ENCODE data around the gene FHOD3.

FHOD3 gene

DNA sequence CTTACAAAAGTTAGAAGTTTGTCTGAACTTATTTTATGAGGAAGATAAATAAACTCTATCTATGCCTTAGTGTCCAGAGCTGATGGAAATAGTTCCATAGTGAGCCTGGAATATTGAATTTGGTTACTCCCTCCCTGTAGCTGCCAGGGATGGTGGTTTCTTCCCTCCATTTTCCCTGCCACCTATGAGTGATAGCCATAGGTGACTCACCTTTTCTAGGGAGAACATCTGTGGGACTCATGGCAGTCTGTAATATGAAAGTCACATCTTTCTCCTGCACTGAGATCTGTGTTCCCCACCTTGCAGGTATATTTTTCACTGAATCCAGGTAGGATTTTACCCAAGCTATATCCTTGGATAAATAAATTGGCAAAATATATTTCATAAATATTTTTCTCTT is 382.5 kb downstream of the FHOD3 start:
- no peak for DNase-seq
- TF ChIP-seq POLR2A (IDR thresholded peaks at IDR 0.05; ENCODE audit: low read length) = no peak
- no peak for TF ChIP-seq GATA1 (IDR thresholded peaks at IDR 0.05; ENCODE audit: low read depth, low read length)

DNA sequence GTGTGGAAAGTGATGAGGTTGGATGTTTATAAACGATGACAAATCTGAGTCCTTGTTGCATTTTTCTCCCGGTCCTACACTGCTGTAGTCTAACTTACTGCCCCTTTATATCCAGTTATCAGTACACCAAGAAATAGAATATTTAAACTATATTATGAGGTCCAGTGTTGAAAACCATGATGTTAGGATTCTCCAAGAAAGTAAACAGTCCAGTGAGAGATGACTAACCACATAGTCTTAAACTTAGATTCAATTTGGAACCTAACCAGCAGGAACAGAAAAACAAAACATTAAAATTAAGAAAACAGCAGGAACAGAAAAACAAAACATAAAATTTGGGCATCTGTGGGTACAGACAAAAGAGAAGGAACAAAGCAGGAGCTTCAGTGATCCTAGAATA is 388.1 kb downstream of the FHOD3 start:
- DNase-seq = no peak

DNA sequence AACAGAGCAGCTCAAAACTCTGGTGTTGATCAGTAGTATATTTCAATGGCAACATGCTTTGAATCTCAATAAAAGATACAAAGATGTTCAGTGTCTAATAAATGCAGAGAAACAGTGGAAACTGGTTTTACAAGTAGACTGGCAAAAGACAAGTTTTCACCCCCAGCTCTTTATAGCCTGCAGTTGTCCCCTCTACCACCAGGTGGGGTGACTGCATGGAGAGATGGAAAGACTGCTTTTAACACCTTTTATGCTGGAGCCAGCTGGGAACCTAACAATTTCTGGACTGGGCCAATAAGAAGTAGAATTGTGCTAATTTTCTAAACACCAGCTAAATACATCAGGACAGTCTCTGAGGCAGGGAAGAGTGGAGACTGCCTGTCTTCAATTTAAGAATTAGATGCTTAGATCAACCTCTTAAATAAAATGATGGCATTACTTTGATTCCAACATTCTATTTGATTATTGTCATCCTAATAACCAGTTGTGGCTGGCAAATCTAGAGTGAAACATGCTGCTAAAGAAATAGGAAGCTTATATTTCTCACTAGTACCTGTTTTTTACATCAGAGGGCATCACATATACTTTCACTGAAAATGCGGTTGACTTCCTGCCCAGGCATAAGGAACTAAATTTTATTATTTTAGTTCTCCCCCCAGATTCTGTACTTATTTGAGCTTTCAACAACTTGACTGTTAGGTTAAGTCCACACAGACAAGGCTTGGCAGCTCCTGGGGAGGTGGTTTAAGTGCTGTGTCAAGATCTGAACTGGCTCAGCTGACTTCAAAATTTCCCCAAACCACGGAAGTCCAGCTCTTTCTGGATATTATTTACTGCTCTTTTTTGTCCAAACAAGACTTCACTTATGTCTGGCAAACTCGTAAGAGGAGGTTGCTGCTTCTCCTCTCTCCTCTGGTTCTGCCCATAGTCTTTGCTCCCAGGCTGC is 390.8 kb downstream of the FHOD3 start:
- peak; percentile 72 to 82 for DNase-seq
- TF ChIP-seq GATA1 (IDR thresholded peaks at IDR 0.05; ENCODE audit: low read depth, low read length) = no peak
- no peak for TF ChIP-seq POLR2A (IDR thresholded peaks at IDR 0.05; ENCODE audit: low read length)

More for the DNA sequence above, 388.1 kb downstream of the FHOD3 start:
- TF ChIP-seq POLR2A (IDR thresholded peaks at IDR 0.05; ENCODE audit: low read length) (no peak), GATA1 (IDR thresholded peaks at IDR 0.05; ENCODE audit: low read depth, low read length) (no peak)

DNA sequence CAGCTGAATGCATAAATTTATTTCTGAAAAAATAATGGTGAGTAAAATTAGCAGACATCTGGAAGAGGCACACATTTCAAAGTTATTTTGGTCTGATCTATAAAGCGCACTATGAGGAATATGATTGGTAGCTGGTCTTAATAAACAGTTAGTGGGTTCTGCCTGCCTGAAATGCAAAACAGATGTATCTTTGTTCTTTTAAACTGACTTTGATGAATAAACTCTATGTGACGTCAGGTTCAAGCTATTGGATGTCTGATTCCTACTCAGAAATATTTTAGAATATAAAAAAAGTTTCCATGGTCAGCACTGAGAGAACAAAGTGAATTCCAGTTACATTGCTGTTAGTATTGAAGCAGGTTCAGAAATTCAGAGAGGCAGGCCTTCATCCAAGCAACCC is 394.9 kb downstream of the FHOD3 start:
- no peak for DNase-seq
- TF ChIP-seq GATA1 (IDR thresholded peaks at IDR 0.05; ENCODE audit: low read depth, low read length) (no peak), POLR2A (IDR thresholded peaks at IDR 0.05; ENCODE audit: low read length) (no peak)

DNA sequence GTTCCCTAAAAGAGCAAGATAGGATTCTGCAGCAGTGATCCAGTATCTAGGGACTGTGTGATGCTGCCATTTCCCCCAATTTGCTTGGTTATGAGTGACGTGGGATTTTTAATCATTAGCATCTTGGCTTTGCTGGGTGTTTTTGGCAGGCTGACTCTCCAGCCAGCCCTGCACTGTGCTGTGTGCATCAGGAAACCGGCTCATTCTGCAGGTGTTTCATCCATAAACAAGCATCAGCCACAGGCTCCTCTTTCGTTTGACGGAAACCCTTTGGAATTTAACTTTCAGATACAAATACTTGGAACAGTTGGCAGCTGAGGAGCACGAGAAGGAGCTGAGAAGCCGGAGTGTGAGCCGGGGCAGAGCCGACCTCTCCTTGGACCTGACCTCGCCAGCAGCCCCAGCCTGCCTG is 395.4 kb downstream of the FHOD3 start:
- TF ChIP-seq GATA1 (IDR thresholded peaks at IDR 0.05; ENCODE audit: low read depth, low read length) (no peak), POLR2A (IDR thresholded peaks at IDR 0.05; ENCODE audit: low read length) (no peak)
- no peak for DNase-seq

DNA sequence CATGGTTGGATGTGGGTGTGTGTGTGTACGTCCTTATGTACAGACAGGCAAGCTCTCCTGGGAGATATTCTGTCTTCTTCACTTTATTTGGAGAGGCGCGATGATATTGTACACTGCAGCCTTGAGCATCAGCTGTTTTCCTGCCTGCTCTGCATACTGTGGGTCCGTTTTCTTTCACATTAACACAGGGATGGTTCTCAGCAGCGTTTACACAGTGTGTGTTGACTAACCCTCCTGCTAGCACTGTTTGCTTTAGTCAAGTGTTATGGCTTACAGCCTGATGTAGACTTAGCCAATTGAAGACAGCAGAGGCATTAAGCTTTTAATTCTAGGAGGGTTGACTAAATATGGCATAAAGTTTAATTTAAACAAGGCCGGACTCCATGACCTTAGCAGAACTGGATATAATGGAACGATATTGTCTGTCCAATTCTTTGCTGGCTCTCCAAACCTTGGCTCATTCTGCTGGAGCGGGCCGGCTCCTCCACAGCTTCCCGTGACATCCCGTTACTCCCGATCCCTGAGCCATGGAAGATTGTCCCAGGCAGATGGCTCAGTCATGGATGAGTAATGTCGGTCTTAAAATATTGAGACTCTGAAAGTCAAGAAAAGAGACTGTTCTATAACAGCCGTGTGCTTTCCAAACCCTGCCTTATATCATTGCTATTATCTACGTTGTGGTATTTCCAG is 396.6 kb downstream of the FHOD3 start:
- DNase-seq = no peak
- no peak for TF ChIP-seq POLR2A (IDR thresholded peaks at IDR 0.05; ENCODE audit: low read length)
- TF ChIP-seq GATA1 (IDR thresholded peaks at IDR 0.05; ENCODE audit: low read depth, low read length) = no peak

DNA sequence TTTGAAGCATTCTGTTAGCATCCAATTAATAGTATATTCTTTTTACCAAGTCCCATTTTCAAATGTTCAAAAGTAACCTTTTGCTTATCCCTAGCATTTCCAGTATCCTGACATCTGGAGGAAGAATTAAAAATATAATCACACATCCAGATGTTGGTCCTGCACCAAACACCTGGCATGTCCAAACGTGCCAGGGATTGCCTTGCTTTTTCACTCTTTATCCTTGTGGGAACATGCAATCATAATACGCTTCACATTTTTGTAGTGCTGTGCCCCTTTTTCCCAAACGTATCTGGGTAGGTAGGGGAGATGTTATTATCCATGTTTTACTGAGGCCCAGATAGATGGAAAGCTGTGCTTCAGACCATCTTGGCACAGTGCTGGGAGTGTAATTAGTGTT is 398.3 kb downstream of the FHOD3 start:
- DNase-seq = no peak

DNA sequence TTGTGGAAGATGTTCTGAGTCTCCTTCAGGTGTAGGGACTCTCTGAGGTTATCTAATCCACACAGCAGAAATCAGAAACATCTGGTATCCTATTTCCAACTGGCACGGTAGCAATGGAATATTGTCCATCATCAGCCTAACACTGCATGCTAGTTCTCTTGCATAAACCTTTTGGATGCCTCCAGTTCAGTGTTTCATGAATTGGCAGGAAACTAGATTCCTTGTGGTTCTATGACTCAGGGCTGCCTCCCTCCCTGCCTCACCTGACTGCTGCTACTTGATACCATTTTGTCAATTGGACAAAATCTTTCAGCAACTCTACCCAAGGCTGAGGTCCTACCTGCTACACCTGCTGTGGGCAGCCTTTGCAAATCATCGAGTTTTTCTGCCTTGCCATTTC is 400.4 kb downstream of the FHOD3 start:
- TF ChIP-seq POLR2A (IDR thresholded peaks at IDR 0.05; ENCODE audit: low read length) = no peak
- TF ChIP-seq GATA1 (IDR thresholded peaks at IDR 0.05; ENCODE audit: low read depth, low read length) = no peak
- DNase-seq = no peak

More for the DNA sequence above, 398.3 kb downstream of the FHOD3 start:
- TF ChIP-seq POLR2A (IDR thresholded peaks at IDR 0.05; ENCODE audit: low read length) (no peak), GATA1 (IDR thresholded peaks at IDR 0.05; ENCODE audit: low read depth, low read length) (no peak)

DNA sequence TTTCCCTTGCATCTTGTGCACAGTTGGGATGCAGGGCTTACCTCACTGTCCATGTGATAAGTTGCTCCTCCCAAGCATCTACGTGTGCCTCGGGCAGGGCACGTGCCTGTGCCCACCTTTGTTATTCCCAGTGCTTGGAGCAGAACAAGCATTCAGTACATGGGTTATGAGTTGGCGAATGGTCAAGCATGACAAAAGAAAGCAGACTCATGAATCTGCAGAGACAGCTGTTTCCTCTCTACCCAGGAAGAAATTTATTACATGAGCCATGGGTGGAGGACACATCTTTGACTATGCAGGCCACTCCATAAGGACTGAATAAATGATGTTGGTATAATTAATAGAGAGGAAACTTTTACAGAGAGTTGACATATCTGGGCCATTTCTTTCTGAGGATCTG is 403.4 kb downstream of the FHOD3 start:
- DNase-seq = no peak
- no peak for TF ChIP-seq POLR2A (IDR thresholded peaks at IDR 0.05; ENCODE audit: low read length)
- TF ChIP-seq GATA1 (IDR thresholded peaks at IDR 0.05; ENCODE audit: low read depth, low read length) = no peak

DNA sequence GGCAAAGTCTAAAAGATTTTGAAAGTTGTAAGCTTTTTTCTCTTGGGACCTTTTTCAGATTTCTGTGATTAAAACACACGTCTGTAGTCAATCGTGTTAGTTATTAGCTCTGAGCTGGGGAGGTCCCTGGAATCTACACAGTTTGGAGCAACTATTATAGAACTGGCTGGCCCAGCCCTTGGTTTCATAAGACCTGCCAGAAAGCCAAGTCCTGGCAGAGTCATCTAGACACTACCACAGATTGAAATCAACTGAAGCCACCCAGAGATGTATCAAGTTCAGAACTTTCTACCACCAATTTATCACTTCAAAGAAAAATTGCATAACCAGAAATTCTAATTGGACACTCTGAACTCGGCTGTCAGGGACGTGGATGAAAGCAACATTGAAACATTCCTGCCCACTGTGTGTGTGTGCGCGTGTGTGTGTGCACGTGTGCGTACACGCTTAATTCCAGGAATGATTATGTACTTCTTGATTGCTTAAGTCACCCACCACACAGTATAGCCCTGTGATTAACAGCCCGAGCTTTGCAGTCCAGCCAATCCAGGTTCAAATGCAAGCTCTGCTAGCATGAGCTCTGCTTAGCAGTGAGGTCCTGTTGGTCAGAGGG is 405.0 kb downstream of the FHOD3 start:
- TF ChIP-seq POLR2A (IDR thresholded peaks at IDR 0.05; ENCODE audit: low read length) = no peak
- TF ChIP-seq GATA1 (IDR thresholded peaks at IDR 0.05; ENCODE audit: low read depth, low read length) = no peak
- no peak for DNase-seq

DNA sequence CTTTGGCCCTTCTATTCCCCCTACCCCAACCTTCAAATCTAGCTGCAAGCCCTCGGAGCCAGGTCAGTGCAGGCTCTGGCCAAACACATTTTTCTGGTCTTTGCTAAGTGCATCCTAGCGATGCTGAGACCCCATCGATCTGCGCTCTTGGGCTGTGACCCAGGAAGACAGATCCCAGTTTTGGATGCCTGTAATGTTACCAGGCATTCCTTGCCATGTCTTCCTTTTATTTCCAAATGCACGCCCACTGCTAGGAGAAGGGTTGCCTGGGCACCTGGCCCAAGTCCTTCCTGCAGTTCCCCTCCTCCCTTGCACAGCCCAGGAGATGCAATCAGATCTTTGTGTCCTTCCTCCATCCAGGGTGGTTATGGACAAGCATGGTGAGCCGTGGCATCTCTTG is 406.6 kb downstream of the FHOD3 start:
- TF ChIP-seq GATA1 (IDR thresholded peaks at IDR 0.05; ENCODE audit: low read depth, low read length) (no peak), POLR2A (IDR thresholded peaks at IDR 0.05; ENCODE audit: low read length) (no peak)

DNA sequence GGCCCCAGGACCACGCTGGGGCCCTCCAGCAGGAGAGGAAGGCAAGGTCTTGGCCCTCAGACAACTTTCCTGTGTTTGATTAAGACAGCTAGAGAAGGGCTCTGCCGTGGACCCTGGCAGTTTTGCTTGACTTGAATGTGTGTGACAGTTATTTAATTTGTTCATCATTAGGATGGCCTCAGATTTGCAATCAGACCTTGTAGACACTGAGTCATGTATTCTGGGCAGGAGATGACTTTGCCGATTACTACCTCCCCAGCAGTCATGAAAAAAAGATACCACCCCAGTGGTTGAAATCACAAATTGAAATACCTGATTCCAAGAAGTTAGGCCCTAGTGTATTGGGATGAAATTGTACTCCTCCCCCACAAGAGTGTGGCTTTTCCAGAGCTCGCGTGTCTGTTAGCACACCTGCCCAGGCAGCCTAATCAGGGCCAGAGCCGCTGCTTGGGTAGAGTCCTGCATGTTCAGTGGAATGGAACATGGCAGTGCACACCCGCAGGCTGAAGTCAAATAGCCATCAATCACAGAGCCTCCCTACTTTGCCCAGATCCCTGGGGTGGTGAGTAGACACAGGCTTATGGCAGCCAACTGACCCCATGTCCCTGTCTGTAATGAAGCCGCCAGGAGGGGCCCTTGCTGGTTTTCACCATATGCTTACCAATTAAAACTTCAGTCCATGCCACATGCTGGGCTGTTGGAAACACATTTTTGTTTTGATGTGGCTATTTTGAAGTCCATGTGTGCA is 408.8 kb downstream of the FHOD3 start:
- no peak for DNase-seq
- TF ChIP-seq GATA1 (IDR thresholded peaks at IDR 0.05; ENCODE audit: low read depth, low read length) (no peak), POLR2A (IDR thresholded peaks at IDR 0.05; ENCODE audit: low read length) (no peak)

More for the DNA sequence above, 406.6 kb downstream of the FHOD3 start:
- DNase-seq = no peak

DNA sequence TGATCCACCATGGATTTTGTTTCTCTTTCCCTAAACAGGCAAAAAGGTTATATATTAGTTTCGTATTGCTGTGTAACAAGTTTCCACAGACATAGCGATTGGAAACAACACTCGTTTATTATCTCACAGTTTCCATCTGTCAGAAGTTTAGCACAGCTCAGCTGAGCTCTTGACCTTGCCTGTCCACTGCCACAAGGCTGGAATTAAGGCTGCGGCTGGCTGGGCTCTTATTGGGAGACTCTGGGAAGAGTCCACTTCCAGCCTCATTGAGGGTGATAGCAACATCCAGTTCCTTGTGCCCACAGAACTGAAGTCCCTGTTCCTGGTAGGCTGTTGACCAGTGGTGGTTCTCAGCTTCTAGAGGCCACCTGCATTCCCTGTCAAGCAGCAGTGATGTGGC is 410.9 kb downstream of the FHOD3 start:
- no peak for TF ChIP-seq POLR2A (IDR thresholded peaks at IDR 0.05; ENCODE audit: low read length)
- no peak for DNase-seq

DNA sequence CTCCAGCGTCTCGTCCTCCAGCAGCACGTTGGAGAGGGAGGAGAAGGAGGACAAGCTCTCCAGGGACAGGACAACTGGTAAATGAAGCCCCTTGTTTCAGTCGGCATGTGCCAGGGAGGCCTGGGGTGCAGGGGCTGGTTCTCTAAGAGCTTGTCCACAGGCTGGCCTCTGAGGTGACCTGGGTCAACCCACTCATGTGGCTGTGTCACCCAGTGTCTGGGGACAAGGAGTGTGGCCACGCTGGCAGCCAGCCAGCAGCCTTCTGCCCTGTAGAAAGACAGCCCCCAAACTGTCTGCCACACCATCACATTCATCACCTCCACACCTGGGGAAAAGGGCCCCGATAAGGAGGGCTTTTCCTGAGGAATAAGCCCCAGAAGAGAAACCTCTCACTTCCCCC is 411.8 kb downstream of the FHOD3 start:
- TF ChIP-seq GATA1 (IDR thresholded peaks at IDR 0.05; ENCODE audit: low read depth, low read length) (no peak), POLR2A (IDR thresholded peaks at IDR 0.05; ENCODE audit: low read length) (no peak)
- DNase-seq = no peak
